Mesendoderm (in vitro differentiated cells): ENCODE data around the gene LAMTOR3.

Experiments used
- DNase-seq: peaks from one replicate; pipeline ENCODE4 v3.0.0; 2013
- H2AK5ac ChIP-seq: 2 replicates; pipeline ENCODE4 v1.6.1; 2013; ENCODE audit warnings: low read length, inconsistent platforms
- H2BK120ac ChIP-seq: 2 replicates; pipeline ENCODE4 v1.6.1; 2013; ENCODE audit warnings: low read depth, mild to moderate bottlenecking, low read length, moderate library complexity, mixed read lengths
- H2BK15ac ChIP-seq: replicated peaks from 2 replicates; pipeline ENCODE4 v1.6.1; 2013; ENCODE audit warnings: low read depth, mild to moderate bottlenecking, moderate library complexity
- H2BK5ac ChIP-seq: 2 replicates; pipeline ENCODE4 v1.6.1; 2013; ENCODE audit warnings: low read length, inconsistent platforms
- H3K18ac ChIP-seq: 2 replicates; pipeline ENCODE4 v1.6.1; 2013; ENCODE audit warnings: mild to moderate bottlenecking, low read length, mixed read lengths
- H3K23ac ChIP-seq: one replicate; pipeline ENCODE4 v1.6.1; 2013; ENCODE audit warnings: low read length
- H3K27ac ChIP-seq: 2 replicates; pipeline ENCODE4 v1.5.1; 2013; ENCODE audit warnings: low read depth, mild to moderate bottlenecking, inconsistent platforms, low read length, moderate library complexity
- H3K27me3 ChIP-seq: 2 replicates; pipeline ENCODE4 v1.6.1; 2013; ENCODE audit warnings: low read length, control low read depth, mild to moderate bottlenecking, inconsistent platforms; ENCODE audit not compliant: insufficient read depth, poor library complexity
- H3K36me3 ChIP-seq: 2 replicates; pipeline ENCODE4 v1.6.1; 2013; ENCODE audit warnings: low read length, inconsistent platforms; ENCODE audit not compliant: control insufficient read depth, insufficient read depth
- H3K4ac ChIP-seq: one replicate; pipeline ENCODE4 v1.6.1; 2013; ENCODE audit warnings: low read depth, mild to moderate bottlenecking, low read length, moderate library complexity
- H3K4me1 ChIP-seq: 2 replicates; pipeline ENCODE4 v1.6.1; 2013; ENCODE audit warnings: low read depth, low read length, inconsistent platforms; ENCODE audit not compliant: control insufficient read depth
- H3K4me2 ChIP-seq: 2 replicates; pipeline ENCODE4 v1.6.1; 2013; ENCODE audit warnings: low read length
- H3K4me3 ChIP-seq: 2 replicates; pipeline ENCODE4 v1.5.1; 2013; ENCODE audit warnings: mild to moderate bottlenecking, low read length
- H3K56ac ChIP-seq: one replicate; pipeline ENCODE4 v1.6.1; 2013; ENCODE audit warnings: low read length
- H3K79me1 ChIP-seq: 2 replicates; pipeline ENCODE4 v1.6.1; 2013; ENCODE audit warnings: low read length, inconsistent platforms
- H3K79me2 ChIP-seq: 2 replicates; pipeline ENCODE4 v1.6.1; 2013; ENCODE audit warnings: mild to moderate bottlenecking, low read length; ENCODE audit not compliant: control insufficient read depth, insufficient read depth
- H3K9ac ChIP-seq: 2 replicates; pipeline ENCODE4 v1.6.1; 2013; ENCODE audit warnings: low read length, inconsistent platforms
- H4K5ac ChIP-seq: one replicate; pipeline ENCODE4 v1.6.1; 2013; ENCODE audit warnings: low read length
- H4K8ac ChIP-seq: one replicate; pipeline ENCODE4 v1.6.1; 2013; ENCODE audit warnings: low read depth, mild to moderate bottlenecking, control low read depth, low read length, moderate library complexity
- WGBS: extraction: QIAGEN DNeasy Blood & Tissue Kit; methylation state at CpG from one replicate; pipeline ENCODE4 v1.1.7; 2013; ENCODE audit warnings: low lambda C conversion rate, missing lambda C conversion rate; ENCODE audit not compliant: insufficient coverage; ENCODE audit errors: extremely low coverage; 5-methylcytosine and 5-hydroxymethylcytosine counted together

The LAMTOR3 gene

GRCh38 chr4:99861120-99861905 lies 32.9 kb downstream of the LAMTOR3 start:
- no peak overlapping the region for H3K4ac ChIP-seq
- no CpG with 5 or more reads among the region's 5 CpGs for WGBS
- H3K56ac ChIP-seq = no peak overlapping the region
- no peak overlapping the region for H3K23ac ChIP-seq
- no peak overlapping the region for H3K9ac ChIP-seq
- H4K8ac ChIP-seq = no peak overlapping the region
- H3K27me3 ChIP-seq = no peaks in the 10 kb centered on the region
- DNase-seq = no peak
- no peaks in the 10 kb centered on the region for H3K79me1 ChIP-seq
- H2BK120ac ChIP-seq = no peak overlapping the region
- no peak overlapping the region for H2BK5ac ChIP-seq
- no peak overlapping the region for H2AK5ac ChIP-seq
- H3K4me2 ChIP-seq = no peak overlapping the region
- H3K18ac ChIP-seq = no peak overlapping the region
- no peak overlapping the region for H3K4me3 ChIP-seq
- H3K36me3 ChIP-seq = no peaks in the 10 kb centered on the region
- no peaks in the 10 kb centered on the region for H3K79me2 ChIP-seq
- H2BK15ac ChIP-seq = no peak overlapping the region
- H3K4me1 ChIP-seq = no peaks in the 10 kb centered on the region
- H3K27ac ChIP-seq = no peak overlapping the region
- H4K5ac ChIP-seq = no peak overlapping the region

GRCh38 chr4:99860521-99860920 lies 33.7 kb downstream of the LAMTOR3 start:
- Histone ChIP-seq H3K9ac (no peak overlapping the region), H3K4me1 (no peaks in the 10 kb centered on the region), H3K18ac (no peak overlapping the region), H3K79me2 (no peaks in the 10 kb centered on the region), H3K4me3 (no peak overlapping the region), H2BK15ac (no peak overlapping the region), H3K4ac (no peak overlapping the region), H3K27me3 (no peaks in the 10 kb centered on the region), H3K27ac (no peak overlapping the region), H4K8ac (no peak overlapping the region), H4K5ac (no peak overlapping the region), H3K79me1 (no peaks in the 10 kb centered on the region), H3K36me3 (no peaks in the 10 kb centered on the region), H2AK5ac (no peak overlapping the region), H3K4me2 (no peak overlapping the region), H3K23ac (no peak overlapping the region), H2BK5ac (no peak overlapping the region), H3K56ac (no peak overlapping the region), H2BK120ac (no peak overlapping the region)
- DNase-seq = no peak
- WGBS = no CpG with 5 or more reads among the region's 2 CpGs

GRCh38 chr4:99859618-99860017 lies 34.6 kb downstream of the LAMTOR3 start:
- Histone ChIP-seq H3K79me1 (no peaks in the 10 kb centered on the region), H3K27me3 (no peaks in the 10 kb centered on the region), H2BK5ac (no peak overlapping the region), H3K56ac (no peak overlapping the region), H3K4me1 (no peaks in the 10 kb centered on the region), H3K23ac (no peak overlapping the region), H3K9ac (no peak overlapping the region), H4K8ac (no peak overlapping the region), H4K5ac (no peak overlapping the region), H2BK15ac (no peak overlapping the region), H3K4me2 (no peak overlapping the region), H2AK5ac (no peak overlapping the region), H2BK120ac (no peak overlapping the region), H3K18ac (no peak overlapping the region), H3K4ac (no peak overlapping the region), H3K27ac (no peak overlapping the region), H3K79me2 (no peaks in the 10 kb centered on the region), H3K4me3 (no peak overlapping the region), H3K36me3 (no peaks in the 10 kb centered on the region)
- no peak for DNase-seq
- no CpG with 5 or more reads among the region's 2 CpGs for WGBS

GRCh38 chr4:99857307-99857706 lies 36.9 kb downstream of the LAMTOR3 start:
- Histone ChIP-seq H4K5ac (no peak overlapping the region), H2BK5ac (no peak overlapping the region), H2BK15ac (no peak overlapping the region), H3K27me3 (no peaks in the 10 kb centered on the region), H4K8ac (no peak overlapping the region), H3K36me3 (no peaks in the 10 kb centered on the region), H3K9ac (no peak overlapping the region), H3K23ac (no peak overlapping the region), H3K4ac (no peak overlapping the region), H2AK5ac (no peak overlapping the region), H3K18ac (no peak overlapping the region), H3K79me2 (no peaks in the 10 kb centered on the region), H3K4me1 (no peaks in the 10 kb centered on the region), H3K79me1 (no peaks in the 10 kb centered on the region), H3K56ac (no peak overlapping the region), H3K4me2 (no peak overlapping the region), H2BK120ac (no peak overlapping the region), H3K27ac (no peak overlapping the region), H3K4me3 (no peak overlapping the region)
- DNase-seq = no peak
- no CpG with 5 or more reads among the region's 3 CpGs for WGBS

- H3K79me2 ChIP-seq = no peaks in the 10 kb centered on the region
- H3K79me1 ChIP-seq = no peaks in the 10 kb centered on the region
- H3K36me3 ChIP-seq = no peaks in the 10 kb centered on the region
- H3K4ac ChIP-seq = no peak overlapping the region
- WGBS = no CpG with 5 or more reads among the region's 1 CpG
- DNase-seq = peak; percentile 26
- H2AK5ac ChIP-seq = no peak overlapping the region
- no peaks in the 10 kb centered on the region for H3K4me1 ChIP-seq
- no peak overlapping the region for H3K18ac ChIP-seq
- no peak overlapping the region for H3K27ac ChIP-seq
- no peak overlapping the region for H2BK120ac ChIP-seq
- H3K9ac ChIP-seq = no peak overlapping the region
- no peak overlapping the region for H3K4me3 ChIP-seq
- H2BK15ac ChIP-seq = no peak overlapping the region
- no peak overlapping the region for H2BK5ac ChIP-seq
- no peak overlapping the region for H3K23ac ChIP-seq
- no peak overlapping the region for H3K56ac ChIP-seq
- no peak overlapping the region for H4K8ac ChIP-seq
- H3K4me2 ChIP-seq = no peak overlapping the region
- no peaks in the 10 kb centered on the region for H3K27me3 ChIP-seq
- H4K5ac ChIP-seq = no peak overlapping the region
These were observed 38.1 kb downstream of the LAMTOR3 start for GRCh38 chr4:99856166-99856565.

GRCh38 chr4:99855678-99856077 lies 38.5 kb downstream of the LAMTOR3 start:
- H3K79me2 ChIP-seq = no peaks in the 10 kb centered on the region
- H3K79me1 ChIP-seq = no peaks in the 10 kb centered on the region
- no peak overlapping the region for H3K4me3 ChIP-seq
- H3K9ac ChIP-seq = no peak overlapping the region
- H2BK5ac ChIP-seq = no peak overlapping the region
- H2AK5ac ChIP-seq = no peak overlapping the region
- no peaks in the 10 kb centered on the region for H3K36me3 ChIP-seq
- no peak overlapping the region for H3K56ac ChIP-seq
- no peak overlapping the region for H3K27ac ChIP-seq
- no peak overlapping the region for H2BK15ac ChIP-seq
- no CpG with 5 or more reads among the region's 1 CpG for WGBS
- H3K4ac ChIP-seq = no peak overlapping the region
- no peak overlapping the region for H3K23ac ChIP-seq
- no peak overlapping the region for H3K18ac ChIP-seq
- H3K27me3 ChIP-seq = no peaks in the 10 kb centered on the region
- no peak for DNase-seq
- no peaks in the 10 kb centered on the region for H3K4me1 ChIP-seq
- H2BK120ac ChIP-seq = no peak overlapping the region
- no peak overlapping the region for H4K5ac ChIP-seq
- H4K8ac ChIP-seq = no peak overlapping the region
- H3K4me2 ChIP-seq = no peak overlapping the region
